Central memory CD8-positive, alpha-beta T cell (primary cell): ENCODE data around the gene TTLL13.
"Not testable (repeated sequence)": the region's sequence is repeated elsewhere in the genome, so short reads cannot be mapped to it uniquely, and the experiment has no call there.

Source experiments
- ATAC-seq: fragments of 150-1000 bp; cut with Tn5 transposase; replicated peaks from 2 replicates; pipeline ENCODE4 v1.10.0; 2022; ENCODE audit warnings: mild to moderate bottlenecking, moderate FRiP score, moderate number of reproducible peaks; ENCODE audit not compliant: poor library complexity, severe bottlenecking; ENCODE audit errors: extremely low read depth
- DNase-seq, 2 donors: peaks; one replicate each; pipeline ENCODE4 v3.0.0; 2021; ENCODE audit warnings: low spot score in 2 of 2
- H3K27ac Mint-ChIP-seq: one replicate; pipeline ENCODE4 v1.8.0; 2022; ENCODE audit warnings: low read depth, mild to moderate bottlenecking, moderate library complexity, mixed read lengths
- H3K27me3 Mint-ChIP-seq: one replicate; pipeline ENCODE4 v1.8.0; 2022; ENCODE audit warnings: mixed read lengths
- H3K36me3 Mint-ChIP-seq: one replicate; pipeline ENCODE4 v1.8.0; 2022; ENCODE audit warnings: mild to moderate bottlenecking, moderate library complexity, mixed read lengths; ENCODE audit not compliant: insufficient read depth
- H3K4me1 Mint-ChIP-seq: one replicate; pipeline ENCODE4 v1.8.0; 2022; ENCODE audit warnings: mixed read lengths
- H3K4me3 Mint-ChIP-seq: one replicate; pipeline ENCODE4 v1.8.0; 2022; ENCODE audit warnings: mild to moderate bottlenecking, moderate library complexity, mixed read lengths
- H3K9me3 Mint-ChIP-seq: one replicate; pipeline ENCODE4 v1.8.0; 2022; ENCODE audit warnings: mixed read lengths

The TTLL13 gene

DNA sequence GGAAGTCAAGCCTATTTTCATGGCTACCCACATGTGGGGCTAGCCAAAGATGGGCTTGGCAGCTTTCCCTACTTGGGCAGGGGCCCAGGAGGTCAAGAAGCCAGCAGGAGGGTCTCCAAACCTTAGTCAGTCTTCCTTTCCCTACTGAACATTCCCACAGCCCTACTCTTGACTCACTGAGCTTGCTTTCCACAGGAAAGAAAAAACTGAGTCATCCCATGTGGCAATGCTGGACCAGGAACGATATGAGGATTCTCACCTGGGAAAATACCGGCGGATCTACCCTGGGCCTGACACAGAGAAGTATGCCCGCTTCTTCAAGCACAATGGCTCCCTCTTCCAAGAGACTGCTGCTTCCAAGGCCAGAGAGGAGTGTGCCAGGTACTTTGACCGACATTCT is 12.5 kb downstream of the TTLL13 start:
- Mint-ChIP-seq H3K27ac (no peak overlapping the region), H3K4me1 (peaks cover 32% of the 10 kb centered on the region), H3K9me3 (no peaks in the 10 kb centered on the region), H3K36me3 (peaks cover 15% of the 10 kb centered on the region), H3K4me3 (no peak overlapping the region), H3K27me3 (peaks cover 9% of the 10 kb centered on the region)
- ATAC-seq (no peak), DNase-seq (no peak)

- Mint-ChIP-seq H3K4me1 (peaks cover 38% of the 10 kb centered on the region), H3K27ac (no peak overlapping the region), H3K4me3 (no peak overlapping the region), H3K27me3 (peaks cover 3% of the 10 kb centered on the region), H3K36me3 (peaks cover 20% of the 10 kb centered on the region), H3K9me3 (no peaks in the 10 kb centered on the region)
- DNase-seq: no peak
- ATAC-seq: no peak
These were observed 13.1 kb downstream of the TTLL13 start for GRCh38 chr15:90262426-90262825.

DNA sequence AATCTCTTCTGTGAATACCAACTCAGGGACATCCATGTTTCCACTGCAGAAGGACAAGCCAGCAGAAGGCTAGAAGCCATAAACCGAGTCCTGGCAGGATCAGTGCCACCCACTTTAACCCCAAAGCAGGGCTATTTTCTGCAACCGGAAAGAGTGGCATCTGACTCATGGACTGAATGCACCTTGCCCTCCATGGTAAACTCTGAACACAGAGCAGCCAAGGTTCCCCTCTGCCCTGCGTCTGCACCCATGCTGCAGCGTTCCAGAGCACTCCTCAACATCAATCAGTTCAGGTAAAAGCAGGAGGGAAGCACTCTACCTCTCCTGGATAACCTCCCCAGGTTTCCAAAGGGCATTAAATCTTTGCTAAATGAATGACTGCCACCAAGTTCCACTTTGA is 15.3 kb downstream of the TTLL13 start:
- H3K27me3 Mint-ChIP-seq: no peaks in the 10 kb centered on the region
- no peak for DNase-seq
- ATAC-seq: no peak
- H3K9me3 Mint-ChIP-seq: no peaks in the 10 kb centered on the region
- peaks cover 30% of the 10 kb centered on the region for H3K36me3 Mint-ChIP-seq
- H3K4me1 Mint-ChIP-seq: peaks cover 58% of the 10 kb centered on the region
- peak overlapping the region; percentile 99 for H3K27ac Mint-ChIP-seq
- peak overlapping the region; percentile 95 for H3K4me3 Mint-ChIP-seq

GRCh38 chr15:90265271-90266060 is 16.1 kb downstream of the TTLL13 start, which contains the start of gene NGRN:
TSS of gene NGRN (plus strand) at chr15:90265672. CDS start at chr15:90265713, 41 bp downstream.
- ATAC-seq: peak; percentile 87

GRCh38 chr15:90266061-90266431 is 16.7 kb downstream of the TTLL13 start:
- H3K4me1 Mint-ChIP-seq: peaks cover 69% of the 10 kb centered on the region
- peak overlapping the region; percentile 99 for H3K27ac Mint-ChIP-seq
- H3K36me3 Mint-ChIP-seq: peaks cover 37% of the 10 kb centered on the region
- H3K9me3 Mint-ChIP-seq: no peaks in the 10 kb centered on the region
- ATAC-seq: peak; percentile 25
- no peak for DNase-seq
- peak overlapping the region; percentile 95 for H3K4me3 Mint-ChIP-seq
- H3K27me3 Mint-ChIP-seq: no peaks in the 10 kb centered on the region

More at GRCh38 chr15:90265271-90266060, 16.1 kb downstream of the TTLL13 start, which contains the start of gene NGRN:
- DNase-seq: peak; percentile 88 to 89
- Mint-ChIP-seq H3K27ac (peak within 1 kb of the TSS; percentile 99), H3K4me3 (peak within 1 kb of the TSS; percentile 95), H3K27me3 (no peaks in the 10 kb centered on the region), H3K9me3 (no peaks in the 10 kb centered on the region), H3K4me1 (peaks cover 66% of the 10 kb centered on the region), H3K36me3 (peaks cover 37% of the 10 kb centered on the region)

DNA sequence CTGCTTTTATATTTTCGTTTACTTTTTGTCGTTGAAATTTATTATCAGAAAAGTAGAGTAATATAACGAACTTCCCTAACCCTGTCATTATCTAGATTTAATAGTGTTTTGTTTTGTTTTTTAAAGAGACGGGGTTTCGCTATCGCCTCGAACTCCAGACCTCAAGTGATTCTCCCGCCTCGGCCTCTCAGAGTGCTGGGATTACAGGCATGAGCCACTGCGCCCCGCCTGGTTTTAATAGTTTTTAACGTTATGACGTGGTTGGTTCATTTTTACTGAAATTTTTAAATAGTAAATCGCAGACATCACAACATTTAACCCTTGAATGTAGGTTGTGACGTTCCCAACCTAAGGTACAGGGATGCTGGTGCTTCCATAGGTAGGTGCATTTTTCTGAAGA is 17.1 kb downstream of the TTLL13 start:
- DNase-seq (no peak), ATAC-seq (no peak)
- H3K27ac Mint-ChIP-seq: peak overlapping the region; percentile 99
- peaks cover 73% of the 10 kb centered on the region for H3K4me1 Mint-ChIP-seq
- peak overlapping the region; percentile 95 for H3K4me3 Mint-ChIP-seq
- peaks cover 37% of the 10 kb centered on the region for H3K36me3 Mint-ChIP-seq
- no peaks in the 10 kb centered on the region for H3K9me3 Mint-ChIP-seq
- no peaks in the 10 kb centered on the region for H3K27me3 Mint-ChIP-seq

GRCh38 chr15:90268415-90268814 is 19.1 kb downstream of the TTLL13 start:
- Mint-ChIP-seq H3K27me3 (no peaks in the 10 kb centered on the region), H3K4me3 (peak overlapping the region; percentile 95), H3K27ac (peak overlapping the region; percentile 6), H3K36me3 (peaks cover 51% of the 10 kb centered on the region), H3K9me3 (no peaks in the 10 kb centered on the region), H3K4me1 (peaks cover 75% of the 10 kb centered on the region)
- ATAC-seq: no peak
- no peak for DNase-seq

- ATAC-seq (no peak), DNase-seq (no peak)
- H3K27ac Mint-ChIP-seq: peak overlapping the region; percentile 74
- no peaks in the 10 kb centered on the region for H3K9me3 Mint-ChIP-seq
- no peaks in the 10 kb centered on the region for H3K27me3 Mint-ChIP-seq
- H3K36me3 Mint-ChIP-seq: peaks cover 57% of the 10 kb centered on the region
- H3K4me1 Mint-ChIP-seq: peaks cover 67% of the 10 kb centered on the region
- H3K4me3 Mint-ChIP-seq: peak overlapping the region; percentile 29
These were observed 21.3 kb downstream of the TTLL13 start for GRCh38 chr15:90270502-90271150.

- no peaks in the 10 kb centered on the region for H3K9me3 Mint-ChIP-seq
- ATAC-seq: no peak
- no peak overlapping the region for H3K4me3 Mint-ChIP-seq
- H3K4me1 Mint-ChIP-seq: peaks cover 63% of the 10 kb centered on the region
- peaks cover 49% of the 10 kb centered on the region for H3K36me3 Mint-ChIP-seq
- no peaks in the 10 kb centered on the region for H3K27me3 Mint-ChIP-seq
- peak overlapping the region; percentile 48 for H3K27ac Mint-ChIP-seq
- no peak for DNase-seq
These were observed 22.3 kb downstream of the TTLL13 start for GRCh38 chr15:90271459-90272166.

- Mint-ChIP-seq H3K4me1 (peaks cover 11% of the 10 kb centered on the region), H3K36me3 (peaks cover 18% of the 10 kb centered on the region)
- H3K27me3 Mint-ChIP-seq, H3K9me3 Mint-ChIP-seq, H3K27ac Mint-ChIP-seq, DNase-seq, H3K4me3 Mint-ChIP-seq, ATAC-seq: not testable (repeated sequence)
These were observed 29.1 kb downstream of the TTLL13 start for GRCh38 chr15:90278467-90278866.

DNA sequence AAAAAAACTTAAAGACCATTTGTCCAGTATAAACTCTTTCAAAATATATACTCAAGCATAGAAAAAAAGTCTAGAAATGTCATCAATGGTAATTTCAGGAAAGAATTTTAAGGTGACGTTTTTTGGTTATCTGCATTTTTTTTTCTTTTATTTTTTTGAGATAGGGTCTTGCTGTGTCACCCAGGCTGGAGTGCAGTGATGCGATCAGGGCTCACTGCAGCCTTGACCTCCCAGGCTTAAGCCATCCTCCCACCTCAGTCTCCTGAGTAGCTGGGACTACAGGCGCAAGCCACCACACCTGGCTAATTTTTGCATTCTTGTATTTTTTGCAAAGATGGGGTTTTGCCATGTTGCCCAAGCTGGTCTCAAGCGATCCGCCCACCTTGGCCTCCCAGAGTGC is 31.4 kb downstream of the TTLL13 start:
- H3K36me3 Mint-ChIP-seq, H3K27ac Mint-ChIP-seq, H3K4me3 Mint-ChIP-seq, H3K27me3 Mint-ChIP-seq, H3K9me3 Mint-ChIP-seq, H3K4me1 Mint-ChIP-seq, DNase-seq, ATAC-seq: not testable (repeated sequence)

DNA sequence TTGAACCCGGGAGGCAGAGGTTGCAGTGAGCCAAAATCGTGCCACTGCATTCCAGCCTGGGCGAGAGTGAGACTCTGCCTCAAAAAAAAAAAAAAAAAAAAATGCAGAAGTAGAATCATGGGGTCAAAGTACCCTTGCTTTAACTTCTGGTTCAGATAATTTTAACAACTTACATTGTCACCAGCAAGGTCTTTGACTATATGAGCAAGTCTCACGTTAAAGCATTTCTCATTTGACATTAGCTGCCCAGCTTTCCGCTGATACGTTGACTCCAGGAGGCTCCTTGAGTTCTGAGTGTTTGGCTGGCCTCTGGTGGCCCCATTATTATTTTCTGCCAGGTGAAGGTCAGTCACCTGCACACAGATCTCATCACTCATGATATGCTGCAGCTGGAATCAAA is 32.3 kb downstream of the TTLL13 start:
- H3K36me3 Mint-ChIP-seq, H3K27me3 Mint-ChIP-seq, ATAC-seq, H3K9me3 Mint-ChIP-seq, H3K4me1 Mint-ChIP-seq, H3K4me3 Mint-ChIP-seq, H3K27ac Mint-ChIP-seq, DNase-seq: not testable (repeated sequence)
